Esophagus squamous epithelium (tissue), 5 donors: Measurements from ENCODE around the gene ADAMTS2. TPM values are rescaled to one million over a fixed set of nuclear protein-coding genes. Genes with fewer than 3 reads are reported as not detected.

ENCODE experiments used
- DNase-seq: peaks from one replicate; lab custom pipeline; 2025; lab: John Stamatoyannopoulos, UW
- H3K27ac ChIP-seq, 4 donors: fragments of 200-600 bp; sonication (generic); one replicate each; pipeline ENCODE4 v1.5.1; 2016 to 2019; ENCODE audit warnings: mild to moderate bottlenecking in 1 of 4
- H3K27me3 ChIP-seq, 4 donors: fragments of 200-600 bp; sonication (generic); 1 replicate in 3 of 4; 2 replicates in 1 of 4; pipeline versions ENCODE4 v1.5.1 to v1.6.0; 2017 to 2021; ENCODE audit warnings: antibody characterized with exemption in 1 of 4
- H3K36me3 ChIP-seq, 3 donors: fragments of 200-600 bp; sonication (generic); one replicate each; pipeline ENCODE4 v1.5.1; 2016 to 2019
- H3K4me1 ChIP-seq, 3 donors: fragments of 200-600 bp; sonication (generic); one replicate each; pipeline ENCODE4 v1.5.1; 2017 to 2019
- H3K4me3 ChIP-seq, 4 donors: fragments of 200-600 bp; sonication (generic); 1 replicate in 3 of 4; 2 replicates in 1 of 4; pipeline ENCODE4 v1.5.1; 2016 to 2019; ENCODE audit warnings: mild to moderate bottlenecking in 2 of 4, moderate library complexity in 1 of 4
- H3K9me3 ChIP-seq, 3 donors: fragments of 200-600 bp; sonication (generic); one replicate each; pipeline ENCODE4 v1.5.1; 2016 to 2019
- POLR2A ChIP-seq, 4 donors: fragments of 450-650 bp; IDR thresholded peaks; one replicate each; pipeline ENCODE4 v1.6.1; 2017; ENCODE audit warnings: antibody characterized with exemption in 4 of 4, mild to moderate bottlenecking in 4 of 4, moderate library complexity in 3 of 4
- WGBS, 2 donors: methylation state at CpG; one replicate each; pipeline ENCODE4 v1.1.5; 2018; 5-methylcytosine and 5-hydroxymethylcytosine counted together
- intact Hi-C: fragments of 100-400 bp; cut with DNase I; formaldehyde crosslinking; loops from one replicate; pipeline ENCODE4 v1.15.0; 2022
- total RNA-seq, 4 donors: library from RNA; depleted of rRNA; stranded (reverse); fragments of >200 nt; gene quantifications; one replicate each; pipeline ENCODE4 v1.1.0, GENCODE V29; 2016
- TF ChIP-seq, protein P1 (sequence below), 6 experiments: fragments of 450-650 bp in 4 of 6; fragments of 200-600 bp in 2 of 6; sonication (generic) in 2 of 6; IDR thresholded peaks; one replicate each; pipeline ENCODE4 v1.5.1; 2016 to 2019; ENCODE audit warnings: antibody characterized with exemption in 6 of 6, mild to moderate bottlenecking in 4 of 6, moderate library complexity in 4 of 6
- donor health status: DM: yes; HTN: yes; CAD: no.

The ADAMTS2 gene
- total RNA-seq, 4 donors from 2014 or later, result 1.3 to 10.3 (median 5.2) TPM

DNA sequence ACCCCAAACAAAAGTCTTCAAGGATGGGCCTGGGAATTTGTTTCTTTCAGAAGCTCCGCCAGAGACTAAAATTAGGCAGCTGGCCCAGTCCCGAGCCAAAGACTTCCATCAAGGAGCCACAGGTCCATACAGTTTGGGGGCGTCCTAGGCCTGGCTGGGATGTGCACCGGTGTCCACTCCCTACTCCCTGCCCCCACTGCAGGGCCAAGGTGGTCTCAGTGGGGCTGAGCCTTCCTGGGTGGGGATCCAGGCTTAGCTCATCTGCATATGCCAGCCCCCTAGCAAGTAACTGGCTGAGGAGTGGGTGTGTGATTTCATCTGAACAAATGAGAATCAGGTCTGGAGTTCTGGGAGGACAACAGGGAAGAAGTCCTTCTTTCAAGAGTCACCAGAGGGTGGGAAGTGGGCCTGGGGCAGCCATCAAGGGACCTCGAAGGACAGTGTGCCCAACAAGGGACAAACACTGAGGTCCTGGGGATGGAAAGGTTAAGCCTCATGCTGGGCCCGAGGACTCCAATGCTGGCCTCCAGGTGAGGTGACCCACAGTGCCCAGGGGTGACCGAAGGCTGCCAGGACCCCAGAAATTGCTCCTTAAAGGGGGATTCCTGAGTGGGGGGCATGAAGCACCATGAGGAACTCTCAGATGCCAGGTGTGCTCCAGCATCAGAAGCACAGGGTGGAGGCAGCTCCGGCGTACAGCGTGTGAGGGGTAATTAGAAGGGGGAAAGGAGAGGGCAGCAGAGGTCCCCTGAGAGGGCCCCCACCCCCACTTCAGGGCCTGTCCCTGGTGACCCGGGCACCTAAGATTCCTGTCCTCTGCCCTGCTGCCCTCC is 193.8 kb downstream of the ADAMTS2 start:
- no peak overlapping the region for H3K27ac ChIP-seq
- 90 to 94% methylated on average over 8 to 10 of the region's 11 CpGs for WGBS, 2 donors
- intact Hi-C loops, result no loop called here
- no peaks in the 10 kb centered on the region for H3K36me3 ChIP-seq
- no peak overlapping the region for H3K4me3 ChIP-seq
- no peak for TF ChIP-seq POLR2A (IDR thresholded peaks at IDR 0.05)
- TF ChIP-seq, protein P1, sequence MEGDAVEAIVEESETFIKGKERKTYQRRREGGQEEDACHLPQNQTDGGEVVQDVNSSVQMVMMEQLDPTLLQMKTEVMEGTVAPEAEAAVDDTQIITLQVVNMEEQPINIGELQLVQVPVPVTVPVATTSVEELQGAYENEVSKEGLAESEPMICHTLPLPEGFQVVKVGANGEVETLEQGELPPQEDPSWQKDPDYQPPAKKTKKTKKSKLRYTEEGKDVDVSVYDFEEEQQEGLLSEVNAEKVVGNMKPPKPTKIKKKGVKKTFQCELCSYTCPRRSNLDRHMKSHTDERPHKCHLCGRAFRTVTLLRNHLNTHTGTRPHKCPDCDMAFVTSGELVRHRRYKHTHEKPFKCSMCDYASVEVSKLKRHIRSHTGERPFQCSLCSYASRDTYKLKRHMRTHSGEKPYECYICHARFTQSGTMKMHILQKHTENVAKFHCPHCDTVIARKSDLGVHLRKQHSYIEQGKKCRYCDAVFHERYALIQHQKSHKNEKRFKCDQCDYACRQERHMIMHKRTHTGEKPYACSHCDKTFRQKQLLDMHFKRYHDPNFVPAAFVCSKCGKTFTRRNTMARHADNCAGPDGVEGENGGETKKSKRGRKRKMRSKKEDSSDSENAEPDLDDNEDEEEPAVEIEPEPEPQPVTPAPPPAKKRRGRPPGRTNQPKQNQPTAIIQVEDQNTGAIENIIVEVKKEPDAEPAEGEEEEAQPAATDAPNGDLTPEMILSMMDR (IDR thresholded peaks at IDR 0.05), result no peak
- H3K9me3 ChIP-seq, result no peaks in the 10 kb centered on the region
- DNase-seq, result no peak
- no peaks in the 10 kb centered on the region for H3K27me3 ChIP-seq
- H3K4me1 ChIP-seq, result no peaks in the 10 kb centered on the region

DNA sequence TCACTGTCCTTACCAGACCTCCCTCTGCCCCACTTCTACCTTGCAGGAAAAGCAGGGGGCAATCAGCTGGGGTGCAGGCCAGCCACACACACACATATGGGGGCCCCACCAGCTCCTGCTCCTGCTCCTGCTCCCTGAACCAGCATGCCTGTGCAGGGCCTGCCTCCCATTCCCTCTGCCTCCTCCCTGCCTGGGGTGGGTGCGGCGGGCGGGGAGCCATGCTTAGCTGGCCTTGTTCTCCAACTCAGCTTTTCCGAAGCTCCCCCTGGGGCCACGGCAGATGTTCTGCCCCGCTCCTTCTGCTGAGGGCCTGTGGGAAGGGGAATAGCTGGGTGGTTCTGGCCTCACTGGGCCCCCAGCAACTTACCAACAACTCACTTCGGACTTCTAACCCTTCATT is 195.2 kb downstream of the ADAMTS2 start:
- intact Hi-C loops, result no loop called here
- Histone ChIP-seq H3K27ac (no peak overlapping the region), H3K27me3 (no peaks in the 10 kb centered on the region), H3K4me1 (no peaks in the 10 kb centered on the region), H3K36me3 (no peaks in the 10 kb centered on the region), H3K9me3 (no peaks in the 10 kb centered on the region), H3K4me3 (no peak overlapping the region)
- no peak for DNase-seq
- TF ChIP-seq, protein P1 (IDR thresholded peaks at IDR 0.05), result no peak
- WGBS, 2 donors, result 61 to 65% methylated on average over 4 to 7 of the region's 7 CpGs

DNA sequence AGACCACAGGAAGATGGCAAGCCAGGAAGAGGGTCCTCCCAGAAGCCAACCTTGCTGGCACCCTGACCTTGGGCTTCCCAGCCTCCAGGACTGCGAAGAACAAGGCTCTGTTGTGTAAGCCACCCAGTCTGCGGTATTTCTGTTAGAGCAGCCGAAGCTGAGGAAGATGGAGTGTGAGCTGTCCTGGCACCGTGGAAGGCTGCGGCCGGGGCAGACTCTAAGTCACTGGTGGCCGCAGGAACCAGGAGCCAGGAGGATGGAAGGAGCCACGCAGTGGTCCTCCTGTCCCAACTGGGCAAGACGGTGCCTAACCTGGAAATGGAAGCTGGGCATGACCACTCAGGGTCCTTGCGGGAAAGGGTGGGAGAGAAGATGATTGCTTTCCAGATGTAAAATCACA is 196.0 kb downstream of the ADAMTS2 start:
- TF ChIP-seq, protein P1 (IDR thresholded peaks at IDR 0.05), result no peak
- no peak for TF ChIP-seq POLR2A (IDR thresholded peaks at IDR 0.05)
- no peaks in the 10 kb centered on the region for H3K27me3 ChIP-seq
- no peaks in the 10 kb centered on the region for H3K4me1 ChIP-seq
- intact Hi-C loops, result no loop called here
- H3K4me3 ChIP-seq, result no peak overlapping the region
- H3K36me3 ChIP-seq, result no peaks in the 10 kb centered on the region
- H3K27ac ChIP-seq, result no peak overlapping the region
- WGBS, 2 donors, result 68 to 93% methylated on average over 4 to 7 of the region's 10 CpGs
- H3K9me3 ChIP-seq, result no peaks in the 10 kb centered on the region
- no peak for DNase-seq

DNA sequence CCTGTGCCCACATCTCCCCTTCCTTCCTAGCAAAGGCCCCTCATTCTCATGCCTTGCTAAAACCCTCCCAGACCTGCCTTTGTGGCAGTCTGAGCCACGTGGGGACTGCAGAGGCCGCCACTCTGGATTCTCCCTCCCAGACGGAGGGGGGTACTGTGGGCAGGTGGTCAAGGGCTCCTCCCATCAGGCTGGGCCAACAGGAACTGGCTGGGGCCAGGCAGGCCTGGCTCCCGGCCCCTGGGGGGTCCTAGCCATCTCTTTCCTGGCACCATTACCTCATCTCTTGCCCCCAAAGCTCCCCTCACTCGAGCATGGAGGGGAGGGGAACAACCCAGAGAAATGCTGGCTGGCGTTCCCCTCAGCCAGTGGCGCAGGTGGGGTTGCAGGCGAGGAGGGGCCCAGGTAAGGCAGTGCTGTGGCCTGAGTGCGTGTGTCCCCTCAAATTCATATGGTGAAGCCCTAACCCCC is 196.5 kb downstream of the ADAMTS2 start:
- Histone ChIP-seq H3K27me3 (no peaks in the 10 kb centered on the region), H3K9me3 (no peaks in the 10 kb centered on the region), H3K36me3 (no peaks in the 10 kb centered on the region), H3K27ac (no peak overlapping the region), H3K4me1 (no peaks in the 10 kb centered on the region), H3K4me3 (no peak overlapping the region)
- 60 to 67% methylated on average over 1 of the region's 9 CpGs for WGBS, 2 donors
- intact Hi-C loops, result no loop called here
- DNase-seq, result no peak
- TF ChIP-seq, protein P1 (IDR thresholded peaks at IDR 0.05), result no peak
- no peak for TF ChIP-seq POLR2A (IDR thresholded peaks at IDR 0.05)

DNA sequence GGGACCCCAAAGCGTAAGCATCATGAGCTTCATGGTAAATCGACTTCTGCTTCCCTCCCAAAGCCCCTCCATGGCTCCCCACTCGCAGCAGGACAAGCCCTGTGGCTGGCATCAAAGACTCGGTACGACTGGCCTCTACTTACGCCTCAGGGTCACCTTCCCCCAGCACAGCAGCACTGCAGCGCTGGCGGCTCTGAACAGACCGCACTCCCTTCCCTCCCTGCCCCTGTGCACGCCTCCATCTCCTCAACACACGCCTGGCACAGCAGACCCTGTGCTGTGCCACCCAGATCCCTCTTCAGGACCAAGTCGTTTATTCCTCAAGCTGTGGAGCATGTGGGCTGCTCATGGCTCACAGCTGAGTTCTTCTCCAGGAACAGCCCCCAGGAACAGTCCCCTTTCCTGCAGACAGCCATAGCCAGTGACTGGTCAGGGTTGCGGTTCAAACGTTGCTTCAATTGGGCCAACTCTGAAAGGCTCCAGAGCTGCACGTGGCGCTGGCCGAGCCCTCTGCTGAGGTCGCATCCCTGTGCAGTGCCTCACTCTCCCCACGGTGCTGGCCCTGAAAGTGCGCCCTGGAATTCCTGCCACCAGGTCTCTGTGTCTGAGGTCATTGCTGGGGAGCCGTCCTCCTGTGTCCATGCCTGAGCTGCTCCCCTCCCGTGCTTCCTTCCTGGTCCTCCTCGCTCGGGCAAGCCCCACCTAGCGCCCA is 197.1 kb downstream of the ADAMTS2 start:
- intact Hi-C loops, result no loop called here
- H3K4me3 ChIP-seq, result no peak overlapping the region
- TF ChIP-seq, protein P1 (IDR thresholded peaks at IDR 0.05), result no peak
- no peak for TF ChIP-seq POLR2A (IDR thresholded peaks at IDR 0.05)
- WGBS, 2 donors, result 81 to 86% methylated on average over 12 to 19 of the region's 25 CpGs
- no peaks in the 10 kb centered on the region for H3K36me3 ChIP-seq
- H3K27ac ChIP-seq, result no peak overlapping the region
- H3K9me3 ChIP-seq, result no peaks in the 10 kb centered on the region
- no peak for DNase-seq
- H3K27me3 ChIP-seq, result no peaks in the 10 kb centered on the region
- no peaks in the 10 kb centered on the region for H3K4me1 ChIP-seq
